Measurements from ENCODE around the gene GRAPL. TPM values are rescaled to one million over a fixed set of nuclear protein-coding genes. Genes with fewer than 3 reads are reported as not detected.
"Not testable (repeated sequence)": the region's sequence is repeated elsewhere in the genome, so short reads cannot be mapped to it uniquely, and the experiment has no call there.

GRAPL gene
- total RNA-seq, 2 experiments from 2014 or later: 121 to 261 TPM

- intact Hi-C loops (cut with micrococcal nuclease; ENCODE audit: unreplicated experiment); H3K4me1 ChIP-seq (ENCODE audit: insufficient read depth, low read length, poor library complexity, severe bottlenecking); BruUV-seq (replicated peaks); DNase-seq (ENCODE audit: low spot score); H3K79me2 ChIP-seq (ENCODE audit: insufficient read depth, low read depth, low read length); H3K9me2 ChIP-seq (ENCODE audit: insufficient read depth, low read length); H3K4me2 ChIP-seq (ENCODE audit: low read length); H3K4me3 ChIP-seq (ENCODE audit: low read depth, low read length, poor library complexity, severe bottlenecking); H2AFZ ChIP-seq (ENCODE audit: low read length); H4K20me1 ChIP-seq (ENCODE audit: insufficient read depth, low read length); H3K9me3 ChIP-seq (ENCODE audit: low read length); H3K27ac ChIP-seq (ENCODE audit: low read depth, low read length, poor library complexity, severe bottlenecking); CTCF ChIA-PET (ENCODE audit: unreplicated experiment); H3K36me3 ChIP-seq (ENCODE audit: insufficient read depth, low read length); POLR2A ChIA-PET: not testable (repeated sequence)
These were observed 31.1 kb downstream of the GRAPL start for GRCh38 chr17:19158478-19158877.

GRCh38 chr17:19158938-19159337 lies 31.5 kb downstream of the GRAPL start:
- H3K4me2 ChIP-seq (ENCODE audit: low read length); CTCF ChIA-PET (ENCODE audit: unreplicated experiment); H3K4me3 ChIP-seq (ENCODE audit: low read depth, low read length, poor library complexity, severe bottlenecking); DNase-seq (ENCODE audit: low spot score); H3K9me2 ChIP-seq (ENCODE audit: insufficient read depth, low read length); H3K79me2 ChIP-seq (ENCODE audit: insufficient read depth, low read depth, low read length); intact Hi-C loops (cut with micrococcal nuclease; ENCODE audit: unreplicated experiment); H3K36me3 ChIP-seq (ENCODE audit: insufficient read depth, low read length); H2AFZ ChIP-seq (ENCODE audit: low read length); H4K20me1 ChIP-seq (ENCODE audit: insufficient read depth, low read length); BruUV-seq (replicated peaks); H3K4me1 ChIP-seq (ENCODE audit: insufficient read depth, low read length, poor library complexity, severe bottlenecking); H3K27ac ChIP-seq (ENCODE audit: low read depth, low read length, poor library complexity, severe bottlenecking); POLR2A ChIA-PET; H3K9me3 ChIP-seq (ENCODE audit: low read length): not testable (repeated sequence)

- H3K9me2 ChIP-seq (ENCODE audit: insufficient read depth, low read length); H3K9me3 ChIP-seq (ENCODE audit: low read length); intact Hi-C loops (cut with micrococcal nuclease; ENCODE audit: unreplicated experiment); H2AFZ ChIP-seq (ENCODE audit: low read length); H3K4me3 ChIP-seq (ENCODE audit: low read depth, low read length, poor library complexity, severe bottlenecking); DNase-seq (ENCODE audit: low spot score); H3K4me1 ChIP-seq (ENCODE audit: insufficient read depth, low read length, poor library complexity, severe bottlenecking); H4K20me1 ChIP-seq (ENCODE audit: insufficient read depth, low read length); H3K27ac ChIP-seq (ENCODE audit: low read depth, low read length, poor library complexity, severe bottlenecking); H3K4me2 ChIP-seq (ENCODE audit: low read length); H3K79me2 ChIP-seq (ENCODE audit: insufficient read depth, low read depth, low read length); CTCF ChIA-PET (ENCODE audit: unreplicated experiment); POLR2A ChIA-PET; H3K36me3 ChIP-seq (ENCODE audit: insufficient read depth, low read length); BruUV-seq (replicated peaks): not testable (repeated sequence)
These were observed 34.1 kb downstream of the GRAPL start for GRCh38 chr17:19161308-19162107.

DNA sequence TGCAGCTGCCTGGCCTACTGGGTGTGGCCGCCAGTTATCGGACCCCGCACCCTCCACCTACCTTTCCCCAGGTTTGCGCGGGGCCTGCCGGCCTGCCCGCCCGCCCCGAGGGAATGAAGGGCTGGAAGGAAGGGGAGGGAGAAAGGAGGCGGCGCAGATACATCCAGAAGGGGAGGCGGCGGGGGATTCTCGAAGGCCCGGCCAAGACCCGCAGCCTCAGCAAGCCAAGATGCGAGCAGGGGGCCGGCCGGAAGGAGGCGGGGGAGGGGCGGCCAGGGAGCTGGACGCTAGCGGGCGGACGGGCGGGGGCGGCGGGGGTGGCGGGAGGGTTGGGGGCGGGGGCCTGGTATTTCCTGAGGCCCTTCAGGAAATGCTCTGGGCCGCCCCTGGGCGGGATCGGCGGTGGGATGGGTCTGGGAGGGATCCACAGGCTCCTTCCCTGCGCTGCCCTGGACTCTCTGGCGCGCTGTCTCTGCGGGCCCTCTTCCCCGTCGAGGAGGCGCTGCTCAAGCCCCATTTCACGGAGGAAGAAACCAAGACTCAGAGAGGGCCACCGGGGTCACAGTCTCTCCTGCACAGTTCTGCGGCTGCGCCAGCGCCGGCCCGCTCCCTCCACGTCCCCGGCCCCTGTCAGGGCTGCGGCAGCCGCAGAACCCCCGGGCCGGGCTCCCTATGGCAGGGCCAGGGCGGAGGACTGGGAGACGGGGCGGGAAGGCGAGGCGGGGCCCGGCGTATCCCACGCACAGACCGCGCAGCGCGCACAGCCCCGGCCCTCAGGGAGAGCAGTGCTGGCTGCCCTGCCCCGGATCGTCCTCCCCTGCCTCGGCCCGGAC lies 35.2 kb downstream of the GRAPL start:
- H3K4me2 ChIP-seq (ENCODE audit: low read length); H2AFZ ChIP-seq (ENCODE audit: low read length); H3K4me3 ChIP-seq (ENCODE audit: low read depth, low read length, poor library complexity, severe bottlenecking); H4K20me1 ChIP-seq (ENCODE audit: insufficient read depth, low read length); intact Hi-C loops (cut with micrococcal nuclease; ENCODE audit: unreplicated experiment); H3K27ac ChIP-seq (ENCODE audit: low read depth, low read length, poor library complexity, severe bottlenecking); BruUV-seq (replicated peaks); H3K9me2 ChIP-seq (ENCODE audit: insufficient read depth, low read length); DNase-seq (ENCODE audit: low spot score); H3K79me2 ChIP-seq (ENCODE audit: insufficient read depth, low read depth, low read length); POLR2A ChIA-PET; CTCF ChIA-PET (ENCODE audit: unreplicated experiment); H3K36me3 ChIP-seq (ENCODE audit: insufficient read depth, low read length); H3K9me3 ChIP-seq (ENCODE audit: low read length); H3K4me1 ChIP-seq (ENCODE audit: insufficient read depth, low read length, poor library complexity, severe bottlenecking): not testable (repeated sequence)

DNA sequence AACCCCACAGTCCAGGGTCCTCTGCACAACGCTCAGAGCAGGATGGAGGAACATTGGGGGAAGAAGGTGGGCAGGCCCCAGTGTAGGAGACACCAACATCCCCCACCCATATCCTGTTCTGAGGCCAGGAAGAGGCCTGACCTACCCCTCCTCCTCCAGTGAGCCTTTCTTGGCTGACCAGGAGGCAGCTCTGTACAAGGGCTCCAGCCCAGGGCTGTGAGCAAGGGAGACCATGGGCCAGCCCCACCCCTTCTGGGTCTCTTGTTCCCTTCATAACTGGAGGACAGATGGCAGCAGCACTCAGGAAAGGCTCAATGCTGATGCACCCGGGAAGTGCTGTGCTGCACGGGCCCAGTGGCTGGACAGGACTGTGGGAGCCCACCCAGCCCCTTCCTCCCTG lies 47.0 kb downstream of the GRAPL start:
- DNase-seq (ENCODE audit: low spot score); H3K4me3 ChIP-seq (ENCODE audit: low read depth, low read length, poor library complexity, severe bottlenecking); POLR2A ChIA-PET; H4K20me1 ChIP-seq (ENCODE audit: insufficient read depth, low read length); H2AFZ ChIP-seq (ENCODE audit: low read length); H3K9me3 ChIP-seq (ENCODE audit: low read length); intact Hi-C loops (cut with micrococcal nuclease; ENCODE audit: unreplicated experiment); H3K79me2 ChIP-seq (ENCODE audit: insufficient read depth, low read depth, low read length); H3K4me1 ChIP-seq (ENCODE audit: insufficient read depth, low read length, poor library complexity, severe bottlenecking); H3K36me3 ChIP-seq (ENCODE audit: insufficient read depth, low read length); CTCF ChIA-PET (ENCODE audit: unreplicated experiment); H3K4me2 ChIP-seq (ENCODE audit: low read length); H3K9me2 ChIP-seq (ENCODE audit: insufficient read depth, low read length); H3K27ac ChIP-seq (ENCODE audit: low read depth, low read length, poor library complexity, severe bottlenecking): not testable (repeated sequence)
- BruUV-seq (replicated peaks): TSS peak; percentile 67

- H2AFZ ChIP-seq (ENCODE audit: low read length); H3K4me3 ChIP-seq (ENCODE audit: low read depth, low read length, poor library complexity, severe bottlenecking); DNase-seq (ENCODE audit: low spot score); intact Hi-C loops (cut with micrococcal nuclease; ENCODE audit: unreplicated experiment); H3K4me2 ChIP-seq (ENCODE audit: low read length); H3K9me3 ChIP-seq (ENCODE audit: low read length); H3K4me1 ChIP-seq (ENCODE audit: insufficient read depth, low read length, poor library complexity, severe bottlenecking); H3K27ac ChIP-seq (ENCODE audit: low read depth, low read length, poor library complexity, severe bottlenecking); CTCF ChIA-PET (ENCODE audit: unreplicated experiment); POLR2A ChIA-PET; H3K36me3 ChIP-seq (ENCODE audit: insufficient read depth, low read length); H3K79me2 ChIP-seq (ENCODE audit: insufficient read depth, low read depth, low read length); H4K20me1 ChIP-seq (ENCODE audit: insufficient read depth, low read length); BruUV-seq (replicated peaks); H3K9me2 ChIP-seq (ENCODE audit: insufficient read depth, low read length): not testable (repeated sequence)
These were observed 48.0 kb downstream of the GRAPL start for GRCh38 chr17:19175410-19175809.
